GM12891 (cell line): ENCODE measurements around the gene MYO5C.

Experiments used
- POLR2A ChIP-seq: IDR thresholded peaks from 2 replicates; pipeline ENCODE4 v1.6.1; 2011; ENCODE audit warnings: low read depth, low read length, control low read depth
- POLR2AphosphoS5 ChIP-seq: IDR thresholded peaks from 2 replicates; pipeline ENCODE4 v1.6.1; 2011; ENCODE audit warnings: low read depth, low read length, control low read depth
- TAF1 ChIP-seq: IDR thresholded peaks from 2 replicates; pipeline ENCODE4 v1.6.1; 2011; ENCODE audit warnings: low read depth, low read length, control low read depth

GRCh38 chr15:52228921-52229320, 66.7 kb downstream of the MYO5C start:
- TF ChIP-seq POLR2A (no peak), POLR2AphosphoS5 (no peak), TAF1 (no peak)
